CD4-positive, alpha-beta T cell treated with Interleukin-15 for 4 hours (primary cell): ENCODE measurements around the gene SLC35B2.
"Not testable (repeated sequence)": the region's sequence is repeated elsewhere in the genome, so short reads cannot be mapped to it uniquely, and the experiment has no call there.

Source experiments
- DNase-seq: peaks from one replicate; pipeline ENCODE4 v3.0.0-alpha.2; 2020; ENCODE audit warnings: low spot score

The SLC35B2 gene

GRCh38 chr6:44235269-44235668 lies 22.1 kb downstream of the SLC35B2 start:
- DNase-seq: no peak

GRCh38 chr6:44234101-44235025 lies 23.0 kb downstream of the SLC35B2 start:
- DNase-seq: no peak

GRCh38 chr6:44233567-44234100 lies 23.7 kb downstream of the SLC35B2 start:
- DNase-seq: no peak

DNA sequence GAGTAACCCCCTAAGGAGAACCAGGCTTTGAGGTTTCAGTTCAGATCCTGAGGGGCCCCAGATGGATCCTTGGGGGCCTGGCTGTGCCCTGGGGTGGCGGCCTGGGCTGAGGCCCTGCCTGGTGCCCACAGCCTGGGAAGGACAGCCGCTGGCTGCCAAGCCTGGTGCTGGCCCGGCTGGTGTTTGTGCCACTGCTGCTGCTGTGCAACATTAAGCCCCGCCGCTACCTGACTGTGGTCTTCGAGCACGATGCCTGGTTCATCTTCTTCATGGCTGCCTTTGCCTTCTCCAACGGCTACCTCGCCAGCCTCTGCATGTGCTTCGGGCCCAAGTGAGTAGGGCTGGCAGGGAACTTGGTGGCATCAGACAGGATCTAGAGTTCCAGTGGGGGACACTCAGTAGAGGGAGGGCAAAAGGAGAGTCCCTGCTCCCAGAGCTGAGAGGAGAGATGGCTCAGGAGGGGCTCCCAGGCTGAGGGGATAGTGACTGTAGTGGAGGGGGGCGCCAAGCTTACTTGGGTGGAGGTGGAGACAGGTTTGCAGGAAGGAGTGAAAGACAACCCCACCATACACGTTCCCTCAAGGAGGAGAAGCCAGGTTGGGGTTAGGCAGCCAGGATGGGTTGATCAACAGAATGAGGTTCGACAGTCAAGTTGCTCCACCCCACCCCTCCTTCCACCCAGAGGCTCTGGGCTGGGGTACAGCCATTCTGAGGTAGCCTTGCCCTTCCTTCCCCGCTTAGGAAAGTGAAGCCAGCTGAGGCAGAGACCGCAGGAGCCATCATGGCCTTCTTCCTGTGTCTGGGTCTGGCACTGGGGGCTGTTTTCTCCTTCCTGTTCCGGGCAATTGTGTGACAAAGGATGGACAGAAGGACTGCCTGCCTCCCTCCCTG lies 24.4 kb downstream of the SLC35B2 start:
- DNase-seq: no peak

- DNase-seq: not testable (repeated sequence)
These were observed 25.9 kb downstream of the SLC35B2 start for GRCh38 chr6:44231426-44231825.

- no peak for DNase-seq
These were observed 27.2 kb downstream of the SLC35B2 start for GRCh38 chr6:44230034-44230675.

DNA sequence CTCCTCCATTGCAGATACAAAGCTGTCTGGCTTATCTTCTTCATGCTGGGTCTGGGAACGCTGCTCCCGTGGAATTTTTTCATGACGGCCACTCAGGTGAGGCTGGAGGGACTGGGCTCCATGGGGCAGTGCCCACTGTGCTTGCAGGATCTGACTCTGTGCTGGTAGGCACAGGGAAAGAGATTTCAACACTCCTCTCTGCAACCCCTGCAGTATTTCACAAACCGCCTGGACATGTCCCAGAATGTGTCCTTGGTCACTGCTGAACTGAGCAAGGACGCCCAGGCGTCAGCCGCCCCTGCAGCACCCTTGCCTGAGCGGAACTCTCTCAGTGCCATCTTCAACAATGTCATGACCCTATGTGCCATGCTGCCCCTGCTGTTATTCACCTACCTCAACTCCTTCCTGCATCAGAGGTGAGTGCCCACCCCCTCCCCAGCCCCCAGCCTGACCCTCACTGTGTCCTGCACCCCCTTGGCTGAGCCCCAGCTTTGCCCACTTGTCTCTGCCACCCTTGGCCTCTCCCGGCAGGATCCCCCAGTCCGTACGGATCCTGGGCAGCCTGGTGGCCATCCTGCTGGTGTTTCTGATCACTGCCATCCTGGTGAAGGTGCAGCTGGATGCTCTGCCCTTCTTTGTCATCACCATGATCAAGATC lies 27.8 kb downstream of the SLC35B2 start:
- DNase-seq: no peak

GRCh38 chr6:44228836-44229235 lies 28.5 kb downstream of the SLC35B2 start:
- no peak for DNase-seq

DNA sequence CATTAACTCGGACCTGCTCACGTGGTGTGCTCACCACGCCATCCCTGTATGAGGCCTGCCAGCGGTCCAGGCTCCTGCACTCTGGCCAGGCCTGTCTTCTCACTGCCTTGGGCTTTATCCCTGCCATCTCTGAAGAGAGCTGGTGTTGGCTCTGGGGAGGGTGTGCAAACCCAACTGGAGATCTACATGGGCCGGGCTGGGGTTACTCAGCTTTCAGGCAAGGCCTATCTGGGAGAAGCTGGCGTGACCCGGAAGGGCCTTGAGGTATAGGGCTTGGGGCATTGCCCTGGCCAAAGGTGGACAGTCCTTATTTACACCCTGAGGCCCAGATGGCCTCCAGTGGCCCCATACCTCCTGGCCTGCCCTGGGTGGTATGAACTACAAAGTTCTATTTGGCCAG lies 28.9 kb downstream of the SLC35B2 start:
- DNase-seq: no peak

DNA sequence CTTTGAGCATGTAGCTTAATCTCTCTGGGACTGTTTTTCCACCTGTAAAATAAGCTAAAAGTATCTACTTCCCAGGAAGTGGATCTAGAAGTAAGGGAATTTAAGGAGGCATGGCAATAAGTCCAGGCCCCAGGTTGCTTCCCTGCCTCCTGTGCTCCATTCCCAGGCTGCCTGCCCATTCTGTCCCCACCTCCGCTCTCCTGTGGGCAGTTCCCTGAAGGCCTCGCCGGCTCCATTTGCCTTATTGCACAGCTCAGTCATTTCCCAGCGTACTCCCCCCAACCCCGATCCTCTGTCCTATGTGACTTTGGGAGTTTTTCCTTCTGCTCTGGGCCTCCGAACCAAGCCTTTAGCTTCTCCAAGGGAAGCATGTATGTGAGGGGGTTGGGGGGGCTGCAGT lies 29.3 kb downstream of the SLC35B2 start:
- DNase-seq: no peak

DNA sequence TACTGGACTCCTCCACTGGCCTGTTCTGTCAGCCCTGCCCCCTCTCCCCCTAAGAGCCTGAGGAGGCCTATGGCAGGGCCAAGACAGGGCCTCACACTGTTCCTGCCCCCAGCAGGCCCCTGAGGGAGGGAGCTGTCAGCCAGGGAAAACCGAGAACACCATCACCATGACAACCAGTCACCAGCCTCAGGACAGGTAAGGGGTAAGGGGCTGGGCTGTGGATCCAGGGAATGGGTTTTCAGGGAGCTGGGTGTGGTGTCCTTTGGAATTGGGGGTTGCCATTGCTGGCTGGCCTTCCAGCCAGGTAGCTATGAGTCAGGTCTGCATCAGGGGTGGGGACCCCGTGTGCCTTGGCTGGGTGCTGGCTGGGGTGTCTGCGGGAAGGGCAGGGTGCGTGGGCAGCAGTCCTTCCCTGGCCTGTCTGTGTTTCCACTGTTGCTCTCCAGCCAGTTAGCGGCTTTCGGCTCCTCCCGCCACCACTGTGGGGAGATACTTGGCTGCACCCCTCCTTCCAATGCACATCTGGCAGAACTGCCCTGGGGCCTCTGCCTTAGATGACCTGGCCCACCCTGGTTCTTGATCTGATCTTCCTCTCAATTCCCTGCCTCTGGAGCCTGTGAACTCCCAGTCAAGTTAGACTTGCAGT lies 30.1 kb downstream of the SLC35B2 start:
- DNase-seq: no peak

GRCh38 chr6:44226368-44227147 lies 30.8 kb downstream of the SLC35B2 start:
- DNase-seq: no peak

- DNase-seq: no peak
These were observed 31.6 kb downstream of the SLC35B2 start for GRCh38 chr6:44225579-44226325.

GRCh38 chr6:44224965-44225305 lies 32.4 kb downstream of the SLC35B2 start:
- no peak for DNase-seq

GRCh38 chr6:44224029-44224964 lies 33.0 kb downstream of the SLC35B2 start:
- DNase-seq: no peak

DNA sequence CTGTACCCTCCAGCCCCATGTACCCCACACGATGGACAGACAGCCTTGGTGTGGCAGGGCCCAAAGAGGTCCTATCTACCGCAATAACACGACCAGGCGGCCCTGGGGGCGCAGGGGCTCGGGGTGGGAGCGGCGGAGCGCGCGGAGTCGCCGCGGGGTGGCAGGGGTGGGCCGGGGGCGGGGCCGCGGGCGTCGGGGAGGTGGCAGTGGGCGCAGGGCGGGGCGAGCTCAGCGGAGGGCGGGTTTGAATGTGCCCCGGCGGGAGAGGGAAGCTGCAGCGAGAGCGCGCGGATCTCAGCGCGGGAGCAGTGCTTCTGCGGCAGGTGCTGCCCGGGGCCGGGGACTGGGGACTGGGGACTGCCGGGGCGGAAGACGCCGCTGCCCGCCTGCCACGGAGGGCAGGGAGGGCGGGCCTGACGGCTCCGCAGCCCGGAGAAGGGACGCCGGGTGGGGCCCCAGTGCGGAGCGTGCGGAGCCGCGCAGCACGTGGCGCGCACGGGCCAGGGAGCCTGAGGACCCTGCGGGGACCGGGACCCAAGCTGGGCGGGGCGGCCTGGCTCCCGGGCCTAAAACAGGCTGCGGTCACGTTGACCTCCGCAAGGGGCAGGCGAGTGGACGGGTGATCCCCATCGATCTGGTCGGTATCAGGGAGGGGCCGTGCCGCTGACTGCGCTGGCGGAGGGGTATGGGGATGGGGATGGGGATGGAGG lies 33.9 kb downstream of the SLC35B2 start, which contains the start of gene SLC29A1:
SLC29A1 (plus strand) TSS at position 277 of the 710 bp plus-strand sequence. CDS start 3,719 bp downstream, outside the sequence.
- DNase-seq: peak; percentile 78

- no peak for DNase-seq
These were observed 34.6 kb downstream of the SLC35B2 start for GRCh38 chr6:44222486-44223318.
